ENCODE results near the gene SLAMF1.
"Not testable (repeated sequence)": the region's sequence is repeated elsewhere in the genome, so short reads cannot be mapped to it uniquely, and the experiment has no call there.

Gene SLAMF1

GRCh38 chr1:160588468-160588867, 58.4 kb downstream of the SLAMF1 start:
- DNase-seq = no peak

- no peak for DNase-seq
Measured at GRCh38 chr1:160584784-160585183, 62.1 kb downstream of the SLAMF1 start.

- DNase-seq = not testable (repeated sequence)
Measured at GRCh38 chr1:160582976-160583375, 63.9 kb downstream of the SLAMF1 start.

GRCh38 chr1:160581961-160582360, 64.9 kb downstream of the SLAMF1 start:
- no peak for DNase-seq

GRCh38 chr1:160580221-160580812, 66.5 kb downstream of the SLAMF1 start:
- DNase-seq = no peak

GRCh38 chr1:160579216-160579701, 67.6 kb downstream of the SLAMF1 start, which contains the start of gene CD84:
CD84 (minus strand) TSS chr1:160579496; CDS start chr1:160579437, 59 bp downstream.
- DNase-seq = peak in 1 of 2 donors; percentile 36

- DNase-seq = no peak
Measured at GRCh38 chr1:160578525-160579191, 68.2 kb downstream of the SLAMF1 start.

- DNase-seq = no peak
Measured at GRCh38 chr1:160578175-160578524, 68.7 kb downstream of the SLAMF1 start.

- DNase-seq = no peak
Measured at GRCh38 chr1:160577671-160578070, 69.2 kb downstream of the SLAMF1 start.

- DNase-seq = no peak
Measured at GRCh38 chr1:160576884-160577283, 70.0 kb downstream of the SLAMF1 start.

- no peak for DNase-seq
Measured at GRCh38 chr1:160576390-160576789, 70.5 kb downstream of the SLAMF1 start.

- DNase-seq = peak; percentile 21 to 73
Measured at GRCh38 chr1:160575112-160575664, 71.7 kb downstream of the SLAMF1 start.

GRCh38 chr1:160570840-160571239, 76.0 kb downstream of the SLAMF1 start:
- DNase-seq = no peak

- no peak for DNase-seq
Measured at GRCh38 chr1:160569806-160570205, 77.0 kb downstream of the SLAMF1 start.

- DNase-seq = peak in 1 of 2 donors; percentile 90
Measured at GRCh38 chr1:160567858-160568682, 78.8 kb downstream of the SLAMF1 start.

GRCh38 chr1:160567341-160567740, 79.5 kb downstream of the SLAMF1 start:
- DNase-seq = no peak

- no peak for DNase-seq
Measured at GRCh38 chr1:160565564-160565963, 81.3 kb downstream of the SLAMF1 start.

- not testable (repeated sequence) for DNase-seq
Measured at GRCh38 chr1:160563230-160563629, 83.6 kb downstream of the SLAMF1 start.

GRCh38 chr1:160562745-160563144, 84.1 kb downstream of the SLAMF1 start:
- not testable (repeated sequence) for DNase-seq

- DNase-seq = no peak
Measured at GRCh38 chr1:160560806-160561205, 86.0 kb downstream of the SLAMF1 start.

GRCh38 chr1:160560045-160560705, 86.7 kb downstream of the SLAMF1 start:
- no peak for DNase-seq

GRCh38 chr1:160559437-160559836, 87.4 kb downstream of the SLAMF1 start:
- not testable (repeated sequence) for DNase-seq
